Measurements from ENCODE around the gene TNIK.

The TNIK gene

GRCh38 chr3:171168551-171168950, 291.7 kb downstream of the TNIK start:
- TF ChIP-seq POLR2AphosphoS5 (IDR thresholded peaks at IDR 0.05; ENCODE audit: low read depth, low read length) (no peak), TAF1 (IDR thresholded peaks at IDR 0.05; ENCODE audit: borderline replicate concordance, insufficient read depth, low read length) (no peak), FOXP2 (optimal IDR thresholded peaks at IDR 0.05; ENCODE audit: borderline replicate concordance, extremely low read depth, extremely low read length, insufficient read depth) (no peak), SIN3A (IDR thresholded peaks at IDR 0.05; ENCODE audit: borderline replicate concordance, insufficient read depth, low read length) (no peak)
- TF ChIP-seq, protein P1, sequence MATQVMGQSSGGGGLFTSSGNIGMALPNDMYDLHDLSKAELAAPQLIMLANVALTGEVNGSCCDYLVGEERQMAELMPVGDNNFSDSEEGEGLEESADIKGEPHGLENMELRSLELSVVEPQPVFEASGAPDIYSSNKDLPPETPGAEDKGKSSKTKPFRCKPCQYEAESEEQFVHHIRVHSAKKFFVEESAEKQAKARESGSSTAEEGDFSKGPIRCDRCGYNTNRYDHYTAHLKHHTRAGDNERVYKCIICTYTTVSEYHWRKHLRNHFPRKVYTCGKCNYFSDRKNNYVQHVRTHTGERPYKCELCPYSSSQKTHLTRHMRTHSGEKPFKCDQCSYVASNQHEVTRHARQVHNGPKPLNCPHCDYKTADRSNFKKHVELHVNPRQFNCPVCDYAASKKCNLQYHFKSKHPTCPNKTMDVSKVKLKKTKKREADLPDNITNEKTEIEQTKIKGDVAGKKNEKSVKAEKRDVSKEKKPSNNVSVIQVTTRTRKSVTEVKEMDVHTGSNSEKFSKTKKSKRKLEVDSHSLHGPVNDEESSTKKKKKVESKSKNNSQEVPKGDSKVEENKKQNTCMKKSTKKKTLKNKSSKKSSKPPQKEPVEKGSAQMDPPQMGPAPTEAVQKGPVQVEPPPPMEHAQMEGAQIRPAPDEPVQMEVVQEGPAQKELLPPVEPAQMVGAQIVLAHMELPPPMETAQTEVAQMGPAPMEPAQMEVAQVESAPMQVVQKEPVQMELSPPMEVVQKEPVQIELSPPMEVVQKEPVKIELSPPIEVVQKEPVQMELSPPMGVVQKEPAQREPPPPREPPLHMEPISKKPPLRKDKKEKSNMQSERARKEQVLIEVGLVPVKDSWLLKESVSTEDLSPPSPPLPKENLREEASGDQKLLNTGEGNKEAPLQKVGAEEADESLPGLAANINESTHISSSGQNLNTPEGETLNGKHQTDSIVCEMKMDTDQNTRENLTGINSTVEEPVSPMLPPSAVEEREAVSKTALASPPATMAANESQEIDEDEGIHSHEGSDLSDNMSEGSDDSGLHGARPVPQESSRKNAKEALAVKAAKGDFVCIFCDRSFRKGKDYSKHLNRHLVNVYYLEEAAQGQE (IDR thresholded peaks at IDR 0.05; ENCODE audit: insufficient read depth in 1 of 2, low read depth in 2 of 2, low read length in 2 of 2): no peak

DNA sequence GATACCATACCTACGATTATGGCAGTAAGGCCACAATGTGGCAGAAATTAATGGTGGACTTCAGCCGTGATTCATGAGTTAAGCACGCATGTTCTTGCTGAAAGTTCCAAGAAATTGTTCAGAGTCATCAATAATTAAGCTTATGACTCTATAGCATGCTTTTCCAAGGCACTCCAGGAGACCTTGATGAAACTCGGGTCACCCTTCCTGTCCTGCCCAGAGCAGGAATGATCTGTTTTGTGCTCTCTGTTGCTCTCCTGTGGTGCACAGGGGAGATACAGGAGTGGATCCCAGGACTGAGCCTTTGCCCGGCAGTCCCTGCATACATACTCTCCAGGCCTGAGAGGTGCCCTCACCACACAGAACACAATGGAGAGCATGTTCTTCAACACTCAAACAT, 292.1 kb downstream of the TNIK start:
- TF ChIP-seq, protein P1 (IDR thresholded peaks at IDR 0.05; ENCODE audit: insufficient read depth in 1 of 2, low read depth in 2 of 2, low read length in 2 of 2): no peak
- TF ChIP-seq POLR2AphosphoS5 (IDR thresholded peaks at IDR 0.05; ENCODE audit: low read depth, low read length) (no peak), SIN3A (IDR thresholded peaks at IDR 0.05; ENCODE audit: borderline replicate concordance, insufficient read depth, low read length) (no peak), FOXP2 (optimal IDR thresholded peaks at IDR 0.05; ENCODE audit: borderline replicate concordance, extremely low read depth, extremely low read length, insufficient read depth) (no peak), TAF1 (IDR thresholded peaks at IDR 0.05; ENCODE audit: borderline replicate concordance, insufficient read depth, low read length) (no peak)

GRCh38 chr3:171165983-171166382, 294.2 kb downstream of the TNIK start:
- no peak for TF ChIP-seq FOXP2 (optimal IDR thresholded peaks at IDR 0.05; ENCODE audit: borderline replicate concordance, extremely low read depth, extremely low read length, insufficient read depth)
- TF ChIP-seq, protein P1 (IDR thresholded peaks at IDR 0.05; ENCODE audit: insufficient read depth in 1 of 2, low read depth in 2 of 2, low read length in 2 of 2): no peak
- no peak for TF ChIP-seq SIN3A (IDR thresholded peaks at IDR 0.05; ENCODE audit: borderline replicate concordance, insufficient read depth, low read length)
- no peak for TF ChIP-seq POLR2AphosphoS5 (IDR thresholded peaks at IDR 0.05; ENCODE audit: low read depth, low read length)
- no peak for TF ChIP-seq TAF1 (IDR thresholded peaks at IDR 0.05; ENCODE audit: borderline replicate concordance, insufficient read depth, low read length)

GRCh38 chr3:171165499-171165921, 294.7 kb downstream of the TNIK start:
- TF ChIP-seq SIN3A (IDR thresholded peaks at IDR 0.05; ENCODE audit: borderline replicate concordance, insufficient read depth, low read length) (no peak), TAF1 (IDR thresholded peaks at IDR 0.05; ENCODE audit: borderline replicate concordance, insufficient read depth, low read length) (no peak), POLR2AphosphoS5 (IDR thresholded peaks at IDR 0.05; ENCODE audit: low read depth, low read length) (no peak)

DNA sequence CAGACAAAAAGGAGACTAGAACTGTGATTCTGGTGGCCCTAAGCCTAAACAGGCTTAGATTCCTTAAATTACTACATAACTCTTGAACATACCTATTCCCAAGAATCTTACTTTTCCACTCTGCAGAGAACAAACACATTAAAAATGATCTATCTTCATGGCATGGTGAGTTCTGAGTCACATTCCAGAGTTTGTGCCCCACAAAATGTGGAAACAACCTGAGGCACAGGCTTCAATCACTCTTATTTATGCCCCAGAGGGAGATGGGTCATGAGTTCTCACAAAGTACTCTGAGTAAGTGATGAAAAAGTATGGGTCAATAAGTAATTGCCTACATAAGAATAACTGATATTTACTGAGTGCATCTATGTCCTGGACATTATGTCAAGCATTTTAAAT, 296.1 kb downstream of the TNIK start:
- TF ChIP-seq POLR2AphosphoS5 (IDR thresholded peaks at IDR 0.05; ENCODE audit: low read depth, low read length): no peak
- no peak for TF ChIP-seq TAF1 (IDR thresholded peaks at IDR 0.05; ENCODE audit: borderline replicate concordance, insufficient read depth, low read length)
- no peak for TF ChIP-seq SIN3A (IDR thresholded peaks at IDR 0.05; ENCODE audit: borderline replicate concordance, insufficient read depth, low read length)
- no peak for TF ChIP-seq FOXP2 (optimal IDR thresholded peaks at IDR 0.05; ENCODE audit: borderline replicate concordance, extremely low read depth, extremely low read length, insufficient read depth)
- TF ChIP-seq, protein P1 (IDR thresholded peaks at IDR 0.05; ENCODE audit: insufficient read depth in 1 of 2, low read depth in 2 of 2, low read length in 2 of 2): no peak

Measured in PFSK-1 (cell line).